ENCODE results near the gene MPST.
A peak's percentile ranks its signal among the peaks of the same experiment; 100 is the strongest.

- TF ChIP-seq, protein P1, sequence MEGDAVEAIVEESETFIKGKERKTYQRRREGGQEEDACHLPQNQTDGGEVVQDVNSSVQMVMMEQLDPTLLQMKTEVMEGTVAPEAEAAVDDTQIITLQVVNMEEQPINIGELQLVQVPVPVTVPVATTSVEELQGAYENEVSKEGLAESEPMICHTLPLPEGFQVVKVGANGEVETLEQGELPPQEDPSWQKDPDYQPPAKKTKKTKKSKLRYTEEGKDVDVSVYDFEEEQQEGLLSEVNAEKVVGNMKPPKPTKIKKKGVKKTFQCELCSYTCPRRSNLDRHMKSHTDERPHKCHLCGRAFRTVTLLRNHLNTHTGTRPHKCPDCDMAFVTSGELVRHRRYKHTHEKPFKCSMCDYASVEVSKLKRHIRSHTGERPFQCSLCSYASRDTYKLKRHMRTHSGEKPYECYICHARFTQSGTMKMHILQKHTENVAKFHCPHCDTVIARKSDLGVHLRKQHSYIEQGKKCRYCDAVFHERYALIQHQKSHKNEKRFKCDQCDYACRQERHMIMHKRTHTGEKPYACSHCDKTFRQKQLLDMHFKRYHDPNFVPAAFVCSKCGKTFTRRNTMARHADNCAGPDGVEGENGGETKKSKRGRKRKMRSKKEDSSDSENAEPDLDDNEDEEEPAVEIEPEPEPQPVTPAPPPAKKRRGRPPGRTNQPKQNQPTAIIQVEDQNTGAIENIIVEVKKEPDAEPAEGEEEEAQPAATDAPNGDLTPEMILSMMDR (conservative IDR thresholded peaks at IDR 0.05), result peak; percentile 96
- TF ChIP-seq ZFX (IDR thresholded peaks at IDR 0.05), result no peak
Observed at GRCh38 chr22:36977947-36978660, 41.4 kb upstream of the MPST start.
